Omental fat pad (tissue), 4 donors: ENCODE results near the gene MYCL. TPM values are rescaled to one million over a fixed set of nuclear protein-coding genes. Genes with fewer than 3 reads are reported as not detected.
"Not testable (repeated sequence)": the region's sequence is repeated elsewhere in the genome, so short reads cannot be mapped to it uniquely, and the experiment has no call there.

Experiments
- ATAC-seq: fragments of 150-250 bp; one replicate; pipeline ENCODE4 v1.9.1; 2016; ENCODE audit warnings: mild to moderate bottlenecking, moderate library complexity; ENCODE audit not compliant: low FRiP score
- DNase-seq: peaks from one replicate; pipeline ENCODE4 v3.0.0-alpha.2; 2019; ENCODE audit warnings: low spot score
- CTCF ChIP-seq, 3 donors: fragments of 450-650 bp; IDR thresholded peaks; one replicate each; pipeline ENCODE4 v1.5.1; 2016 to 2017; ENCODE audit warnings: antibody characterized with exemption in 3 of 3, mild to moderate bottlenecking in 3 of 3, moderate library complexity in 2 of 3
- total RNA-seq, 4 donors: library from RNA; depleted of rRNA; stranded (reverse); fragments of >200 nt; gene quantifications; one replicate each; pipeline ENCODE4 v1.1.0, GENCODE V29; 2016

MYCL gene
- total RNA-seq, 4 donors from 2014 or later = 0.31 to 1.3 TPM; not detected in 2

- TF ChIP-seq CTCF (IDR thresholded peaks at IDR 0.05) = no peak
- ATAC-seq (no peak), DNase-seq (no peak)
These were observed 29.0 kb downstream of the MYCL start for GRCh38 chr1:39872698-39873097.

- no peak for TF ChIP-seq CTCF (IDR thresholded peaks at IDR 0.05)
- DNase-seq = no peak
- no peak for ATAC-seq
These were observed 29.9 kb downstream of the MYCL start for GRCh38 chr1:39871796-39872195.

GRCh38 chr1:39871043-39871442, 30.7 kb downstream of the MYCL start:
- not testable (repeated sequence) for DNase-seq, ATAC-seq

GRCh38 chr1:39869538-39870112, 32.1 kb downstream of the MYCL start:
- not testable (repeated sequence) for ATAC-seq, DNase-seq

- TF ChIP-seq CTCF (IDR thresholded peaks at IDR 0.05) = no peak
- no peak for DNase-seq
- ATAC-seq = peak; percentile 51
These were observed 35.0 kb downstream of the MYCL start for GRCh38 chr1:39866767-39867166.

GRCh38 chr1:39865762-39866161, 36.0 kb downstream of the MYCL start:
- ATAC-seq = no peak
- TF ChIP-seq CTCF (IDR thresholded peaks at IDR 0.05) = no peak
- no peak for DNase-seq

GRCh38 chr1:39863177-39863576, 38.5 kb downstream of the MYCL start:
- no peak for ATAC-seq
- no peak for TF ChIP-seq CTCF (IDR thresholded peaks at IDR 0.05)
- DNase-seq = no peak

- ATAC-seq = no peak
- no peak for DNase-seq
- no peak for TF ChIP-seq CTCF (IDR thresholded peaks at IDR 0.05)
These were observed 40.7 kb downstream of the MYCL start for GRCh38 chr1:39861003-39861402.
